GM23338 (cell line): ENCODE measurements around the gene CCDC191. TPM values are rescaled to one million over a fixed set of nuclear protein-coding genes. Genes with fewer than 3 reads are reported as not detected.

Source experiments
- ATAC-seq: fragments of 200-7000 bp; cut with Tn5 transposase; 3 replicates; pipeline ENCODE4 v1.9.1; 2020
- DNase-seq: peaks from one replicate; pipeline ENCODE4 v3.0.0-alpha.2; 2015; ENCODE audit warnings: low spot score
- H2AFZ ChIP-seq: fragments of 200-600 bp; sonication (generic); 2 replicates; pipeline ENCODE4 v1.8.0; 2016; ENCODE audit warnings: antibody characterized with exemption, mild to moderate bottlenecking, moderate library complexity
- H3F3A ChIP-seq: fragments of 200-600 bp; sonication (generic); replicated peaks from 2 replicates; pipeline ENCODE4 v1.8.0; 2017; ENCODE audit warnings: antibody characterized with exemption, mixed run types, low read depth
- H3K27ac ChIP-seq: fragments of 200-600 bp; sonication (generic); 2 replicates; pipeline ENCODE4 v1.6.1; 2016; ENCODE audit warnings: low read depth
- H3K27me3 ChIP-seq: fragments of 200-600 bp; sonication (generic); 2 replicates; pipeline ENCODE4 v1.8.0; 2016; ENCODE audit warnings: mild to moderate bottlenecking, mixed run types, moderate library complexity; ENCODE audit not compliant: insufficient read depth
- H3K36me3 ChIP-seq: fragments of 200-600 bp; sonication (generic); 2 replicates; pipeline ENCODE4 v1.8.0; 2016; ENCODE audit warnings: mild to moderate bottlenecking; ENCODE audit not compliant: insufficient read depth
- H3K4me1 ChIP-seq: fragments of 200-600 bp; sonication (generic); 2 replicates; pipeline ENCODE4 v1.8.0; 2016; ENCODE audit warnings: mild to moderate bottlenecking, moderate library complexity; ENCODE audit not compliant: insufficient read depth
- H3K4me2 ChIP-seq: fragments of 200-600 bp; sonication (generic); 2 replicates; pipeline ENCODE4 v1.7.1; 2017; ENCODE audit warnings: mixed run types
- H3K4me3 ChIP-seq: fragments of 200-600 bp; sonication (generic); 2 replicates; pipeline ENCODE4 v1.6.1; 2016; ENCODE audit warnings: mixed run types
- H3K79me2 ChIP-seq: fragments of 200-600 bp; sonication (generic); replicated peaks from 2 replicates; pipeline ENCODE4 v1.8.0; 2017; ENCODE audit warnings: mild to moderate bottlenecking; ENCODE audit not compliant: insufficient read depth
- H3K9me2 ChIP-seq: fragments of 200-600 bp; sonication (generic); 2 replicates; pipeline ENCODE4 v1.8.0; 2017; ENCODE audit not compliant: insufficient read depth
- H4K20me1 ChIP-seq: fragments of 200-600 bp; sonication (generic); replicated peaks from 2 replicates; pipeline ENCODE4 v1.8.0; 2017; ENCODE audit warnings: mild to moderate bottlenecking; ENCODE audit not compliant: insufficient read depth
- H3K27ac Mint-ChIP-seq: 2 replicates; pipeline ENCODE4 v1.8.0; 2020; ENCODE audit warnings: inconsistent platforms, mild to moderate bottlenecking, moderate library complexity, mixed read lengths
- H3K27me3 Mint-ChIP-seq: 3 replicates; pipeline ENCODE4 v1.8.0; 2022; ENCODE audit warnings: low read depth, mild to moderate bottlenecking, moderate library complexity, mixed read lengths, inconsistent platforms; ENCODE audit not compliant: insufficient read depth, poor library complexity
- H3K36me3 Mint-ChIP-seq: 3 replicates; pipeline ENCODE4 v1.8.0; 2021; ENCODE audit warnings: low read depth, mild to moderate bottlenecking, inconsistent platforms, moderate library complexity, mixed read lengths
- H3K4me1 Mint-ChIP-seq: 3 replicates; pipeline ENCODE4 v1.8.0; 2020; ENCODE audit warnings: mild to moderate bottlenecking, inconsistent platforms, mixed read lengths
- H3K4me3 Mint-ChIP-seq: 3 replicates; pipeline ENCODE4 v1.8.0; 2021; ENCODE audit warnings: moderate library complexity, mild to moderate bottlenecking, inconsistent platforms, mixed read lengths
- H3K9me3 Mint-ChIP-seq: 3 replicates; pipeline ENCODE4 v1.8.0; 2020; ENCODE audit warnings: moderate library complexity, mild to moderate bottlenecking, inconsistent platforms, mixed read lengths
- CREB1 ChIP-seq: fragments of 250-450 bp; sonication (Bioruptor Pico); IDR thresholded peaks from 2 replicates; pipeline ENCODE4 v1.5.0; 2020; ENCODE audit warnings: low read depth, mild to moderate bottlenecking, moderate library complexity
- EZH2 ChIP-seq: fragments of 200-600 bp; sonication (generic); IDR thresholded peaks from one replicate; pipeline ENCODE4 v1.8.0; 2017; ENCODE audit warnings: antibody characterized with exemption, mild to moderate bottlenecking, low read depth; ENCODE audit not compliant: unreplicated experiment
- EZH2phosphoT487 ChIP-seq: fragments of 200-600 bp; sonication (generic); IDR thresholded peaks from one replicate; pipeline ENCODE4 v1.8.1; 2018; ENCODE audit warnings: antibody characterized with exemption; ENCODE audit not compliant: unreplicated experiment
- NANOG ChIP-seq: IDR thresholded peaks from 2 replicates; pipeline ENCODE4 v1.6.1; 2016; ENCODE audit warnings: antibody characterized with exemption, borderline replicate concordance
- POLR2AphosphoS5 ChIP-seq: IDR thresholded peaks from 2 replicates; pipeline ENCODE4 v1.6.1; 2016; ENCODE audit warnings: antibody characterized with exemption, low read depth
- STAT1 ChIP-seq: IDR thresholded peaks from one replicate; pipeline ENCODE4 v1.6.1; 2016; ENCODE audit warnings: antibody characterized with exemption; ENCODE audit not compliant: unreplicated experiment
- ZNF114 ChIP-seq: fragments of 250-450 bp; sonication (Bioruptor Pico); IDR thresholded peaks from 2 replicates; pipeline ENCODE4 v1.5.0; 2020; ENCODE audit warnings: mild to moderate bottlenecking, moderate library complexity
- ZNF331 ChIP-seq: fragments of 250-450 bp; sonication (Bioruptor Pico); IDR thresholded peaks from 2 replicates; pipeline ENCODE4 v1.5.0; 2020; ENCODE audit warnings: low read depth, mild to moderate bottlenecking, moderate library complexity
- polyA plus RNA-seq: library from polyadenylated mRNA; unstranded; fragments of >200 nt; fragmentation: Nextera tagmentation; extraction: Ambion mirVana; gene quantifications from 2 replicates; pipeline ENCODE4 v1.2.1, GENCODE V29; 2016
- total RNA-seq: library from RNA; depleted of rRNA; stranded (reverse); fragments of >200 nt; shearing (Covaris generic); gene quantifications from 2 replicates; pipeline ENCODE4 v1.2.3, GENCODE V29; 2014
- TF ChIP-seq, protein P1 (sequence below): IDR thresholded peaks from one replicate; pipeline ENCODE4 v1.6.1; 2018; ENCODE audit warnings: antibody characterized with exemption; ENCODE audit not compliant: unreplicated experiment
- TF ChIP-seq, protein P2 (sequence below): fragments of 250-450 bp; sonication (Bioruptor Pico); IDR thresholded peaks from 2 replicates; pipeline ENCODE4 v1.5.0; 2020; ENCODE audit warnings: mild to moderate bottlenecking, moderate library complexity
- TF ChIP-seq, protein P3 (sequence below), 2 experiments: fragments of 200-600 bp in 1 of 2; sonication (generic) in 1 of 2; conservative IDR thresholded peaks; 2 replicates each; pipeline versions ENCODE4 v1.5.1 to v1.6.1; 2016 to 2017; ENCODE audit warnings: antibody characterized with exemption in 2 of 2, low read depth in 2 of 2, mild to moderate bottlenecking in 2 of 2, moderate library complexity in 1 of 2

Gene CCDC191
- total and polyA plus RNA-seq, 2 experiments from 2014 or later: 2.0 to 2.9 TPM

DNA sequence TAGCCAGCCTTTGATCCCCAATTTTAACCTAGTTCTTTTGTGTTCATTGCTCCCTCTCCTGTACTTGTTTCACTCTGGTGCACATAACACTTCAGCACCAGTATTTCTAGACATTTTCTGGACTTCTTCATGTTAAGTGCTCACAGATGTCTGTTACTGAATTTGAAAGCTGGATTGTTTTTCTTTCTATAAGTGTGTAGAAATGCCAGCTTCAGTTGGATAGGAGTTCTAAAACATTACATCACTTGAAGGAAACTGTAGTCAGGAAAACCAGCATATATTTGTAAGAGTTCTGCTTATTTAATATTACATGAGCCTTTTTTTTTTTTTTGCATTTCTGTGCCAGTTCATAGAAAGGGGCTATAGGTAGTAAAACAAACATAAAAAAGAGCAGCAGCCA lies 21.8 kb upstream of the CCDC191 start (continued):
- TF ChIP-seq, protein P1, sequence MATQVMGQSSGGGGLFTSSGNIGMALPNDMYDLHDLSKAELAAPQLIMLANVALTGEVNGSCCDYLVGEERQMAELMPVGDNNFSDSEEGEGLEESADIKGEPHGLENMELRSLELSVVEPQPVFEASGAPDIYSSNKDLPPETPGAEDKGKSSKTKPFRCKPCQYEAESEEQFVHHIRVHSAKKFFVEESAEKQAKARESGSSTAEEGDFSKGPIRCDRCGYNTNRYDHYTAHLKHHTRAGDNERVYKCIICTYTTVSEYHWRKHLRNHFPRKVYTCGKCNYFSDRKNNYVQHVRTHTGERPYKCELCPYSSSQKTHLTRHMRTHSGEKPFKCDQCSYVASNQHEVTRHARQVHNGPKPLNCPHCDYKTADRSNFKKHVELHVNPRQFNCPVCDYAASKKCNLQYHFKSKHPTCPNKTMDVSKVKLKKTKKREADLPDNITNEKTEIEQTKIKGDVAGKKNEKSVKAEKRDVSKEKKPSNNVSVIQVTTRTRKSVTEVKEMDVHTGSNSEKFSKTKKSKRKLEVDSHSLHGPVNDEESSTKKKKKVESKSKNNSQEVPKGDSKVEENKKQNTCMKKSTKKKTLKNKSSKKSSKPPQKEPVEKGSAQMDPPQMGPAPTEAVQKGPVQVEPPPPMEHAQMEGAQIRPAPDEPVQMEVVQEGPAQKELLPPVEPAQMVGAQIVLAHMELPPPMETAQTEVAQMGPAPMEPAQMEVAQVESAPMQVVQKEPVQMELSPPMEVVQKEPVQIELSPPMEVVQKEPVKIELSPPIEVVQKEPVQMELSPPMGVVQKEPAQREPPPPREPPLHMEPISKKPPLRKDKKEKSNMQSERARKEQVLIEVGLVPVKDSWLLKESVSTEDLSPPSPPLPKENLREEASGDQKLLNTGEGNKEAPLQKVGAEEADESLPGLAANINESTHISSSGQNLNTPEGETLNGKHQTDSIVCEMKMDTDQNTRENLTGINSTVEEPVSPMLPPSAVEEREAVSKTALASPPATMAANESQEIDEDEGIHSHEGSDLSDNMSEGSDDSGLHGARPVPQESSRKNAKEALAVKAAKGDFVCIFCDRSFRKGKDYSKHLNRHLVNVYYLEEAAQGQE: no peak
- TF ChIP-seq POLR2AphosphoS5 (no peak), EZH2 (no peak), EZH2phosphoT487 (no peak)
- TF ChIP-seq, protein P2, sequence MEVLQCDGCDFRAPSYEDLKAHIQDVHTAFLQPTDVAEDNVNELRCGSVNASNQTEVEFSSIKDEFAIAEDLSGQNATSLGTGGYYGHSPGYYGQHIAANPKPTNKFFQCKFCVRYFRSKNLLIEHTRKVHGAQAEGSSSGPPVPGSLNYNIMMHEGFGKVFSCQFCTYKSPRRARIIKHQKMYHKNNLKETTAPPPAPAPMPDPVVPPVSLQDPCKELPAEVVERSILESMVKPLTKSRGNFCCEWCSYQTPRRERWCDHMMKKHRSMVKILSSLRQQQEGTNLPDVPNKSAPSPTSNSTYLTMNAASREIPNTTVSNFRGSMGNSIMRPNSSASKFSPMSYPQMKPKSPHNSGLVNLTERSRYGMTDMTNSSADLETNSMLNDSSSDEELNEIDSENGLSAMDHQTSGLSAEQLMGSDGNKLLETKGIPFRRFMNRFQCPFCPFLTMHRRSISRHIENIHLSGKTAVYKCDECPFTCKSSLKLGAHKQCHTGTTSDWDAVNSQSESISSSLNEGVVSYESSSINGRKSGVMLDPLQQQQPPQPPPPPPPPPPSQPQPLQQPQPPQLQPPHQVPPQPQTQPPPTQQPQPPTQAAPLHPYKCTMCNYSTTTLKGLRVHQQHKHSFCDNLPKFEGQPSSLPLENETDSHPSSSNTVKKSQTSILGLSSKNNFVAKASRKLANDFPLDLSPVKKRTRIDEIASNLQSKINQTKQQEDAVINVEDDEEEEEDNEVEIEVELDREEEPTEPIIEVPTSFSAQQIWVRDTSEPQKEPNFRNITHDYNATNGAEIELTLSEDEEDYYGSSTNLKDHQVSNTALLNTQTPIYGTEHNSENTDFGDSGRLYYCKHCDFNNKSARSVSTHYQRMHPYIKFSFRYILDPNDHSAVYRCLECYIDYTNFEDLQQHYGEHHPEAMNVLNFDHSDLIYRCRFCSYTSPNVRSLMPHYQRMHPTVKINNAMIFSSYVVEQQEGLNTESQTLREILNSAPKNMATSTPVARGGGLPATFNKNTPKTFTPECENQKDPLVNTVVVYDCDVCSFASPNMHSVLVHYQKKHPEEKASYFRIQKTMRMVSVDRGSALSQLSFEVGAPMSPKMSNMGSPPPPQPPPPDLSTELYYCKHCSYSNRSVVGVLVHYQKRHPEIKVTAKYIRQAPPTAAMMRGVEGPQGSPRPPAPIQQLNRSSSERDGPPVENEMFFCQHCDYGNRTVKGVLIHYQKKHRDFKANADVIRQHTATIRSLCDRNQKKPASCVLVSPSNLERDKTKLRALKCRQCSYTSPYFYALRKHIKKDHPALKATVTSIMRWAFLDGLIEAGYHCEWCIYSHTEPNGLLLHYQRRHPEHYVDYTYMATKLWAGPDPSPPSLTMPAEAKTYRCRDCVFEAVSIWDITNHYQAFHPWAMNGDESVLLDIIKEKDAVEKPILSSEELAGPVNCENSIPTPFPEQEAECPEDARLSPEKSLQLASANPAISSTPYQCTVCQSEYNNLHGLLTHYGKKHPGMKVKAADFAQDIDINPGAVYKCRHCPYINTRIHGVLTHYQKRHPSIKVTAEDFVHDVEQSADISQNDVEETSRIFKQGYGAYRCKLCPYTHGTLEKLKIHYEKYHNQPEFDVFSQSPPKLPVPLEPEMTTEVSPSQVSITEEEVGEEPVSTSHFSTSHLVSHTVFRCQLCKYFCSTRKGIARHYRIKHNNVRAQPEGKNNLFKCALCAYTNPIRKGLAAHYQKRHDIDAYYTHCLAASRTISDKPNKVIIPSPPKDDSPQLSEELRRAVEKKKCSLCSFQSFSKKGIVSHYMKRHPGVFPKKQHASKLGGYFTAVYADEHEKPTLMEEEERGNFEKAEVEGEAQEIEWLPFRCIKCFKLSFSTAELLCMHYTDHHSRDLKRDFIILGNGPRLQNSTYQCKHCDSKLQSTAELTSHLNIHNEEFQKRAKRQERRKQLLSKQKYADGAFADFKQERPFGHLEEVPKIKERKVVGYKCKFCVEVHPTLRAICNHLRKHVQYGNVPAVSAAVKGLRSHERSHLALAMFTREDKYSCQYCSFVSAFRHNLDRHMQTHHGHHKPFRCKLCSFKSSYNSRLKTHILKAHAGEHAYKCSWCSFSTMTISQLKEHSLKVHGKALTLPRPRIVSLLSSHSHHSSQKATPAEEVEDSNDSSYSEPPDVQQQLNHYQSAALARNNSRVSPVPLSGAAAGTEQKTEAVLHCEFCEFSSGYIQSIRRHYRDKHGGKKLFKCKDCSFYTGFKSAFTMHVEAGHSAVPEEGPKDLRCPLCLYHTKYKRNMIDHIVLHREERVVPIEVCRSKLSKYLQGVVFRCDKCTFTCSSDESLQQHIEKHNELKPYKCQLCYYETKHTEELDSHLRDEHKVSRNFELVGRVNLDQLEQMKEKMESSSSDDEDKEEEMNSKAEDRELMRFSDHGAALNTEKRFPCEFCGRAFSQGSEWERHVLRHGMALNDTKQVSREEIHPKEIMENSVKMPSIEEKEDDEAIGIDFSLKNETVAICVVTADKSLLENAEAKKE (CRISPR knock-in tag): no peak

DNA sequence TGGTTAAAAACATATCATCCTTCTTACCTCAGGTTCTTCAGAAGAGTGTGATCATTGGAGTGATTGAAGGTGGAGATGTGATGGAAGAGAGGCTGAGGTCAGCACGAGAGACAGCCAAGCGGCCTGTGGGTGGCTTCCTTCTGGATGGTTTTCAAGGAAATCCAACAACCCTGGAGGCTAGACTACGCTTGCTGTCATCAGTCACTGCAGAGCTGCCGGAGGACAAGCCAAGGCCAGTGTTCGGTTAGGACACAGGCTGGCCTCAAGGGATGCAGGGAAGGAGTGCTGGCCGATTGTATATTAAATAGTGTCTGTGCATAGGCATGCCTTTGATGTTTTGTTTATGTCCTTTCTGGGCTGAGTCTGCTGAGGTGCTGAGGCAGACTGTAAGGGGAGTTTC lies 20.4 kb upstream of the CCDC191 start:
- no peaks in the 10 kb centered on the region for H3K4me1 Mint-ChIP-seq
- no peak overlapping the region for H3K27ac ChIP-seq
- peaks cover 96% of the 10 kb centered on the region for H3K36me3 Mint-ChIP-seq
- no peaks in the 10 kb centered on the region for H3K4me1 ChIP-seq
- peaks cover 8% of the 10 kb centered on the region for H3K79me2 ChIP-seq
- H3K27ac Mint-ChIP-seq: no peak overlapping the region
- DNase-seq: no peak
- no peaks in the 10 kb centered on the region for H3F3A ChIP-seq
- H3K9me3 Mint-ChIP-seq: no peaks in the 10 kb centered on the region
- peaks cover 21% of the 10 kb centered on the region; the same call in 1 of the 2 replicates for H4K20me1 ChIP-seq
- H3K27me3 ChIP-seq: no peaks in the 10 kb centered on the region
- no peak overlapping the region for H3K4me3 ChIP-seq
- ATAC-seq: no peak
- no peak overlapping the region for H3K4me2 ChIP-seq
- H3K9me2 ChIP-seq: no peaks in the 10 kb centered on the region
- H3K4me3 Mint-ChIP-seq: no peak overlapping the region
- H2AFZ ChIP-seq: no peak overlapping the region
- H3K36me3 ChIP-seq: peaks cover 77% of the 10 kb centered on the region
- peaks cover 2% of the 10 kb centered on the region for H3K27me3 Mint-ChIP-seq
- TF ChIP-seq ZNF331 (CRISPR knock-in tag): no peak
- no peak for TF ChIP-seq STAT1
- no peak for TF ChIP-seq NANOG
- TF ChIP-seq CREB1: no peak
- no peak for TF ChIP-seq EZH2
- TF ChIP-seq ZNF114: no peak
- TF ChIP-seq, protein P3, sequence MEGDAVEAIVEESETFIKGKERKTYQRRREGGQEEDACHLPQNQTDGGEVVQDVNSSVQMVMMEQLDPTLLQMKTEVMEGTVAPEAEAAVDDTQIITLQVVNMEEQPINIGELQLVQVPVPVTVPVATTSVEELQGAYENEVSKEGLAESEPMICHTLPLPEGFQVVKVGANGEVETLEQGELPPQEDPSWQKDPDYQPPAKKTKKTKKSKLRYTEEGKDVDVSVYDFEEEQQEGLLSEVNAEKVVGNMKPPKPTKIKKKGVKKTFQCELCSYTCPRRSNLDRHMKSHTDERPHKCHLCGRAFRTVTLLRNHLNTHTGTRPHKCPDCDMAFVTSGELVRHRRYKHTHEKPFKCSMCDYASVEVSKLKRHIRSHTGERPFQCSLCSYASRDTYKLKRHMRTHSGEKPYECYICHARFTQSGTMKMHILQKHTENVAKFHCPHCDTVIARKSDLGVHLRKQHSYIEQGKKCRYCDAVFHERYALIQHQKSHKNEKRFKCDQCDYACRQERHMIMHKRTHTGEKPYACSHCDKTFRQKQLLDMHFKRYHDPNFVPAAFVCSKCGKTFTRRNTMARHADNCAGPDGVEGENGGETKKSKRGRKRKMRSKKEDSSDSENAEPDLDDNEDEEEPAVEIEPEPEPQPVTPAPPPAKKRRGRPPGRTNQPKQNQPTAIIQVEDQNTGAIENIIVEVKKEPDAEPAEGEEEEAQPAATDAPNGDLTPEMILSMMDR (conservative IDR thresholded peaks at IDR 0.05; ENCODE audit: low read depth in 2 of 2): no peak
- TF ChIP-seq EZH2phosphoT487: no peak
